HG03575 (cell line): ENCODE results near the gene B2M.
"Not testable (repeated sequence)": the region's sequence is repeated elsewhere in the genome, so short reads cannot be mapped to it uniquely, and the experiment has no call there.

Source experiments
- ATAC-seq: cut with Tn5 transposase; IDR thresholded peaks from one replicate; pipeline ENCODE4 v1.9.1; 2021; ENCODE audit not compliant: unreplicated experiment, insufficient number of reproducible peaks, low FRiP score; ENCODE audit errors: extremely low read depth

Gene B2M

DNA sequence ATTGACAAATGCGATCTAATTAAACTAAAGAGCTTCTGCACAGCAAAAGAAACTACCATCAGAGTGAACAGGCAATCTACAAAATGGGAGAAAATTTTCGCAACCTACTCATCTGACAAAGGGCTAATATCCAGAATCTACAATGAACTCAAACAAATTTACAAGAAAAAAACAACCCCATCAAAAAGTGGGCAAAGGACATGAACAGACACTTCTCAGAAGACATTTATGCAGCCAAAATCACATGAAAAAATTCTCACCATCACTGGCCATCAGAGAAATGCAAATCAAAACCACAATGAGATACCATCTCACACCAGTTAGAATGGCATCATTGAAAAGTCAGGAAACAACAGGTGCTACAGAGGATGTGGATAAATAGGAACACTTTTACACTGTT is 32.1 kb downstream of the B2M start:
- not testable (repeated sequence) for ATAC-seq

DNA sequence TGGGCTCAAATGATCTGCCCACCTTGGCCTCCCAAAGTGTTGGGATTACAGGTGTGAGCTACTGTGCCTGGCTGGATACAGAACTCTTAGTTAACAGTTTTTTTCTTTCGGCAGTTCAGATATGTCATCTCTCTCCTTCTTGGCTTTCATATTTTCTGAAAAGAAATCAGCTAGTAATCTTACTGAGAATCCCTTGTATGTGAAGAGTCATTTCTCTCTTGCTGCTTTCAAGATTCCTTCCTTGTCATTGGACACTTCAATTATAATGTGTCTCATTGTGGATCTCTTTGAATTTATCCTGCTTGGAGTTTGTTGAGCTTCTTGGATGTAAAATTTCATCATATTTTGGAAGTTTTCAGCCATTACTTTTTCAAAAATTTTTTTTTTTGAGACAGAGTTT is 42.0 kb downstream of the B2M start:
- no peak for ATAC-seq

DNA sequence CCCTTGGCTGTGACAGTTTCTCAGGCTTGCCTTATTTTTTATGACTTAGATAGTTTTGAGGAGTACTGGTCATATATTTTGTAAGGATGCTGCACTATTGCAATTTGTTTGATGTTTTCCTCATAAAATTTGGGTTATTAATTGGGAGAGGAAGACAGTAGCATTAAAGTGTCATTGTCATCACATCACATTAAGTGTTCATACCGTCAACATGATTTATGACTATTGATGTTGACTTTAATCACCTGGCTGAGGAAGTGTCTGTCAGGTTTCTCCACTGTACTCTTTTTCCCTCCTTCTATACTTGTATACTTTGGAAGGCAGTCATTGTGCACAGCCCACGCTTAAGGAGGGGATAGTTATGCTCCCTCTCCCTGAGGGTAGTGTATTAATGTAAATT is 51.9 kb downstream of the B2M start:
- ATAC-seq: no peak

GRCh38 chr15:44763848-44764247 is 52.5 kb downstream of the B2M start:
- ATAC-seq: no peak

GRCh38 chr15:44765036-44765435 is 53.7 kb downstream of the B2M start:
- no peak for ATAC-seq
